OCI-LY1 (cell line): ENCODE measurements around the gene PCBP4.

Experiments used
- H2AFZ ChIP-seq: fragments of 200-600 bp; sonication (generic), shearing (Covaris generic); 2 replicates; pipeline ENCODE4 v1.6.0; 2014; ENCODE audit warnings: antibody characterized with exemption, mild to moderate bottlenecking, low read length
- H3F3A ChIP-seq: fragments of 200-600 bp; sonication (generic), shearing (Covaris generic); 2 replicates; pipeline ENCODE4 v1.6.0; 2014; ENCODE audit warnings: mild to moderate bottlenecking, antibody characterized with exemption, low read length, moderate library complexity; ENCODE audit not compliant: insufficient read depth
- H3K27ac ChIP-seq: fragments of 200-600 bp; sonication (generic); 2 replicates; pipeline ENCODE4 v1.5.1; 2014; ENCODE audit warnings: low read length, mixed run types, mild to moderate bottlenecking, low read depth; ENCODE audit not compliant: poor library complexity, severe bottlenecking
- H3K27me3 ChIP-seq: fragments of 200-600 bp; sonication (generic); 2 replicates; pipeline ENCODE4 v1.6.0; 2014; ENCODE audit warnings: antibody characterized with exemption, mild to moderate bottlenecking, low read length, moderate library complexity; ENCODE audit not compliant: insufficient read depth
- H3K36me3 ChIP-seq: fragments of 200-600 bp; sonication (generic); 2 replicates; pipeline ENCODE4 v1.6.1; 2014; ENCODE audit warnings: mild to moderate bottlenecking, antibody characterized with exemption, low read length, moderate library complexity, mixed read lengths; ENCODE audit not compliant: insufficient read depth
- H3K4me1 ChIP-seq: fragments of 200-600 bp; sonication (generic); 2 replicates; pipeline ENCODE4 v1.5.1; 2014; ENCODE audit warnings: mild to moderate bottlenecking, low read length, moderate library complexity; ENCODE audit not compliant: insufficient read depth, severe bottlenecking
- H3K4me2 ChIP-seq: fragments of 200-600 bp; sonication (generic), shearing (Covaris generic); 2 replicates; pipeline ENCODE4 v1.6.1; 2014; ENCODE audit warnings: low read length
- H3K4me3 ChIP-seq: fragments of 200-600 bp; sonication (generic); 2 replicates; pipeline ENCODE4 v1.5.1; 2014; ENCODE audit warnings: low read length, low read depth, mild to moderate bottlenecking, mixed read lengths; ENCODE audit not compliant: poor library complexity, severe bottlenecking
- H3K79me2 ChIP-seq: fragments of 200-600 bp; shearing (Covaris generic); 2 replicates; pipeline ENCODE4 v1.6.1; 2016; ENCODE audit warnings: mixed run types, low read length, mixed read lengths; ENCODE audit not compliant: insufficient read depth
- H3K9ac ChIP-seq: fragments of 200-600 bp; sonication (generic), shearing (Covaris generic); 2 replicates; pipeline ENCODE4 v1.6.1; 2014; ENCODE audit warnings: mild to moderate bottlenecking, low read length, mixed read lengths
- H3K9me2 ChIP-seq: fragments of 200-600 bp; sonication (generic), shearing (Covaris generic); 2 replicates; pipeline ENCODE4 v1.6.1; 2014; ENCODE audit warnings: low read depth, mild to moderate bottlenecking, low read length, mixed read lengths
- H3K9me3 ChIP-seq: fragments of 200-600 bp; shearing (Covaris generic); 2 replicates; pipeline ENCODE4 v1.6.1; 2014; ENCODE audit warnings: low read length, mixed read lengths
- H4K20me1 ChIP-seq: fragments of 200-600 bp; sonication (generic), shearing (Covaris generic); 2 replicates; pipeline ENCODE4 v1.6.0; 2016; ENCODE audit warnings: mild to moderate bottlenecking, low read length; ENCODE audit not compliant: insufficient read depth
- EZH2 ChIP-seq: fragments of 200-600 bp; sonication (generic), shearing (Covaris generic); IDR thresholded peaks from 2 replicates; pipeline ENCODE4 v1.8.0; 2017; ENCODE audit warnings: borderline replicate concordance, mixed run types, mild to moderate bottlenecking, antibody characterized with exemption, low read length, moderate library complexity, mixed read lengths
- TF ChIP-seq, protein P1 (sequence below): fragments of 200-600 bp; sonication (generic), shearing (Covaris generic); IDR thresholded peaks from 2 replicates; pipeline ENCODE4 v1.5.1; 2017; ENCODE audit warnings: mild to moderate bottlenecking, antibody characterized with exemption, low read length, moderate library complexity, mixed read lengths

Gene PCBP4

GRCh38 chr3:51998774-51999173 is 31.5 kb upstream of the PCBP4 start:
- no peak overlapping the region for H3K27ac ChIP-seq
- TF ChIP-seq, protein P1, sequence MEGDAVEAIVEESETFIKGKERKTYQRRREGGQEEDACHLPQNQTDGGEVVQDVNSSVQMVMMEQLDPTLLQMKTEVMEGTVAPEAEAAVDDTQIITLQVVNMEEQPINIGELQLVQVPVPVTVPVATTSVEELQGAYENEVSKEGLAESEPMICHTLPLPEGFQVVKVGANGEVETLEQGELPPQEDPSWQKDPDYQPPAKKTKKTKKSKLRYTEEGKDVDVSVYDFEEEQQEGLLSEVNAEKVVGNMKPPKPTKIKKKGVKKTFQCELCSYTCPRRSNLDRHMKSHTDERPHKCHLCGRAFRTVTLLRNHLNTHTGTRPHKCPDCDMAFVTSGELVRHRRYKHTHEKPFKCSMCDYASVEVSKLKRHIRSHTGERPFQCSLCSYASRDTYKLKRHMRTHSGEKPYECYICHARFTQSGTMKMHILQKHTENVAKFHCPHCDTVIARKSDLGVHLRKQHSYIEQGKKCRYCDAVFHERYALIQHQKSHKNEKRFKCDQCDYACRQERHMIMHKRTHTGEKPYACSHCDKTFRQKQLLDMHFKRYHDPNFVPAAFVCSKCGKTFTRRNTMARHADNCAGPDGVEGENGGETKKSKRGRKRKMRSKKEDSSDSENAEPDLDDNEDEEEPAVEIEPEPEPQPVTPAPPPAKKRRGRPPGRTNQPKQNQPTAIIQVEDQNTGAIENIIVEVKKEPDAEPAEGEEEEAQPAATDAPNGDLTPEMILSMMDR: no peak
- TF ChIP-seq EZH2: no peak
- no peaks in the 10 kb centered on the region for H3K9me2 ChIP-seq
- no peaks in the 10 kb centered on the region for H4K20me1 ChIP-seq
- H3K4me2 ChIP-seq: no peak overlapping the region
- no peaks in the 10 kb centered on the region for H3K9me3 ChIP-seq
- no peak overlapping the region for H3K9ac ChIP-seq
- H3K4me3 ChIP-seq: no peak overlapping the region
- H3K79me2 ChIP-seq: peaks cover 16% of the 10 kb centered on the region
- H3F3A ChIP-seq: 0 out of 2 replicates have a peak, but pooled peaks cover 5% of the 10 kb centered on the region
- H2AFZ ChIP-seq: no peak overlapping the region
- H3K36me3 ChIP-seq: peaks cover 18% of the 10 kb centered on the region
- peaks cover 13% of the 10 kb centered on the region for H3K4me1 ChIP-seq
- 0 out of 2 replicates have a peak, but pooled peaks cover 7% of the 10 kb centered on the region for H3K27me3 ChIP-seq

DNA sequence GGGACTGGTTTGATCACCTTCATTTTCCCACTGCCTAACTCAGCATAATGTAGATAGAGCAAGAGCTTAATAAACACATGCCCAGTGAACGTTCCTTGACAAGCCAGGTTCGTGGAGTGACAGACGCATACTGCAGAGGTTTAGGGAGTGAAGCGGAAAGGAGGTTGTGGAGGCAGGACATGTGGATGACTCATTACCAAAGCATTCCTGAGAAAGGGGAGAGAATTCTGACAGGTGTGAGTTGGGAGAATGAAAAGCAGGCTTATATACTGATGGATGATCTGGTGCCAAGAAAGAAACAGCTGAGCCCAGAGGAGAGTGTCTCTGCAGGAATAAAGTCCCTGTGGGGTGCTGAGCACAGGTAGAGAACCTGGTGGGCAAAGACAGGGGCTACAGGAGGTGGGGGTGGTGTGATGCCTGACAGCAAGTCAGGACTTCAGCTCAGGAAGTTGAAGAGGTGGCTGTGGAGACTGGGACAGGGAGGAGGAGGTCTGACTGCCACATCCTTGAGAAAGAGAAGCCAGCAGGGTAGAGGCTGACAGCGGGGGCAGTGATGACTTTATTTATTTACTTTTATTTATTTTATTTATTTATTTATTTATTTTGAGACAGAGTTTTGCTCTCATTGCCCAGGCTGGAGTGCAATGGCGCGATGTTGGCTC is 30.8 kb upstream of the PCBP4 start:
- H3K36me3 ChIP-seq: peaks cover 25% of the 10 kb centered on the region
- H4K20me1 ChIP-seq: no peaks in the 10 kb centered on the region
- no peak overlapping the region for H3K4me2 ChIP-seq
- no peaks in the 10 kb centered on the region for H3K9me2 ChIP-seq
- H3K4me3 ChIP-seq: no peak overlapping the region
- no peak overlapping the region for H3K9ac ChIP-seq
- H2AFZ ChIP-seq: no peak overlapping the region
- H3F3A ChIP-seq: 0 out of 2 replicates have a peak, but pooled peaks cover 5% of the 10 kb centered on the region
- H3K79me2 ChIP-seq: peaks cover 16% of the 10 kb centered on the region
- no peaks in the 10 kb centered on the region for H3K9me3 ChIP-seq
- H3K4me1 ChIP-seq: peaks cover 19% of the 10 kb centered on the region
- H3K27ac ChIP-seq: no peak overlapping the region
- 0 out of 2 replicates have a peak, but pooled peaks cover 3% of the 10 kb centered on the region for H3K27me3 ChIP-seq
- TF ChIP-seq EZH2: no peak
- TF ChIP-seq, protein P1: no peak

DNA sequence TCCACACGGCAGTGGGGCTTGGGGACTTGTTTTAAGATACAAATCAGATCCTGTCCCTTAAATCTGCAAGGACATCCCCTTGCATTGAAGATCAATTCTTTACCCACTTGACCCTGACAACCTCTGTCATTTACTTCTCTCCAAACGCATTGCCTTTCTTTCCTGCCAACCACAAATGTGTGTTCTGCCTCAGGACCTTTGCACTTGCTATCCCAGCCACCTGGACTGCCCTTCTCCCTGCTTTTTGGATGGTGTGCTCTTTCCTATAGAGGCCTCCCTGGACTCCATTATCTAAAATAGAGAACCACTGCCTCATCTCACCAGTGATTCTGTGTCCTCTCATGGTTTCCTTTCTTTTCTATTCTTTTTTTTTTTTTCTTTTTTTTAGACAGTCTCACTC is 29.9 kb upstream of the PCBP4 start:
- Histone ChIP-seq H3K9me2 (no peaks in the 10 kb centered on the region), H4K20me1 (no peaks in the 10 kb centered on the region), H3K27me3 (no peaks in the 10 kb centered on the region), H3K79me2 (peaks cover 16% of the 10 kb centered on the region), H3F3A (0 out of 2 replicates have a peak, but pooled peaks cover 5% of the 10 kb centered on the region), H3K4me3 (no peak overlapping the region), H3K4me1 (peaks cover 26% of the 10 kb centered on the region), H3K9me3 (no peaks in the 10 kb centered on the region), H3K27ac (no peak overlapping the region), H3K9ac (no peak overlapping the region), H3K36me3 (peaks cover 34% of the 10 kb centered on the region), H2AFZ (no peak overlapping the region), H3K4me2 (no peak overlapping the region)
- no peak for TF ChIP-seq EZH2
- TF ChIP-seq, protein P1: no peak
